ENCODE measurements around the gene NFKBIB.

DNA sequence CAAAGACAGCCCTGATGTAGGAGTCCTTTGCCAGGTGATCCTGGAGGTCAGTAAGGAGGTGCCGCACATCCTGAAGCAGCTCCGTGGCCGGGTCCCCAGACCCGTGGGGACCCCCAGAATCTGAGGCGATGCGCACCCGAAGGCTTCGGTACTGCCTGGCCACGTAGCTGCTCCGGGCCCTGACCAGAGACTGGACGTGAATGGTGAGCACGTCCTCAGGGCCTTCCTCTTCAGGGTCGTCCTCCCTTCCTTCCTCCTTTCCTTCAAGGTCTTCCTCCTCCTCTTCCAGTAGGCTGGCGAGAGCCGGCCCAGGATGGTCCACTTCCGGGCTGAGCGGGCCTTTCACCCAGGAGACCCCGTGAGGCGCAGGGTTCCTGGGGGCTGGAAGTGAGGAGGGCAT, 29.2 kb upstream of the NFKBIB start:
- no peak for TF ChIP-seq YY1 (IDR thresholded peaks at IDR 0.05; ENCODE audit: insufficient read depth, insufficient read length)
- TF ChIP-seq ZNF274 (IDR thresholded peaks at IDR 0.05; ENCODE audit: low read depth, low read length): no peak
